HEK293 (cell line): ENCODE data around the gene TRO.

Source experiments
- HOXD13 ChIP-seq: sonication (generic); formaldehyde crosslinking; IDR thresholded peaks from 2 replicates; pipeline ENCODE4 v1.8.0; 2022; ENCODE audit warnings: missing genetic modification reagents, borderline replicate concordance
- PRDM10 ChIP-seq: fragments of 450-650 bp; formaldehyde crosslinking; IDR thresholded peaks from 2 replicates; pipeline ENCODE4 v1.5.1; 2016; ENCODE audit warnings: missing biosample characterization, missing genetic modification characterization
- PRDM4 ChIP-seq: fragments of 450-650 bp; formaldehyde crosslinking; IDR thresholded peaks from 2 replicates; pipeline ENCODE4 v1.5.1; 2017; ENCODE audit warnings: missing biosample characterization, missing genetic modification characterization
- YY1 ChIP-seq: fragments of 450-650 bp; formaldehyde crosslinking; IDR thresholded peaks from 2 replicates; pipeline ENCODE4 v1.5.1; 2018; ENCODE audit warnings: missing biosample characterization, missing genetic modification characterization
- ZFP3 ChIP-seq: fragments of 450-650 bp; formaldehyde crosslinking; IDR thresholded peaks from 2 replicates; pipeline ENCODE4 v1.5.1; 2016; ENCODE audit warnings: low read depth, missing biosample characterization, missing genetic modification characterization
- ZNF16 ChIP-seq: fragments of 450-650 bp; formaldehyde crosslinking; IDR thresholded peaks from 2 replicates; pipeline ENCODE4 v1.5.1; 2016; ENCODE audit warnings: low read depth, missing biosample characterization, missing genetic modification characterization
- ZNF175 ChIP-seq: fragments of 450-650 bp; formaldehyde crosslinking; IDR thresholded peaks from 2 replicates; pipeline ENCODE4 v1.5.1; 2016; ENCODE audit warnings: missing biosample characterization, missing genetic modification characterization
- ZNF274 ChIP-seq, 2 experiments: fragments of 200-500 bp in 1 of 2; fragments of 450-650 bp in 1 of 2; sonication (Bioruptor generic) in 1 of 2; formaldehyde crosslinking in 1 of 2; IDR thresholded peaks; 2 replicates each; pipeline versions ENCODE4 v1.5.1 to v1.6.1; 2014 to 2016; ENCODE audit warnings: borderline replicate concordance in 1 of 2, inconsistent platforms in 1 of 2, low read length in 1 of 2, missing biosample characterization in 1 of 2, missing genetic modification characterization in 1 of 2
- ZNF449 ChIP-seq: fragments of 450-650 bp; formaldehyde crosslinking; IDR thresholded peaks from 2 replicates; pipeline ENCODE4 v1.5.1; 2017; ENCODE audit warnings: missing biosample characterization, mild to moderate bottlenecking, missing genetic modification characterization, moderate library complexity
- ZNF548 ChIP-seq: fragments of 450-650 bp; formaldehyde crosslinking; IDR thresholded peaks from 2 replicates; pipeline ENCODE4 v1.5.1; 2016; ENCODE audit warnings: missing biosample characterization, missing genetic modification characterization
- ZNF571 ChIP-seq: fragments of 450-650 bp; formaldehyde crosslinking; IDR thresholded peaks from 2 replicates; pipeline ENCODE4 v1.5.0; 2017; ENCODE audit warnings: missing biosample characterization, missing genetic modification characterization
- ZNF704 ChIP-seq: fragments of 450-650 bp; formaldehyde crosslinking; IDR thresholded peaks from 2 replicates; pipeline ENCODE4 v1.5.1; 2016; ENCODE audit warnings: missing biosample characterization, missing genetic modification characterization
- TF ChIP-seq, protein P1 (sequence below): fragments of 450-650 bp; formaldehyde crosslinking; IDR thresholded peaks from 2 replicates; pipeline ENCODE4 v1.5.1; 2016; ENCODE audit warnings: missing biosample characterization, missing genetic modification characterization
- TF ChIP-seq, protein P2 (sequence below): fragments of 450-650 bp; formaldehyde crosslinking; IDR thresholded peaks from 2 replicates; pipeline ENCODE4 v1.5.1; 2016; ENCODE audit warnings: missing biosample characterization, missing genetic modification characterization

DNA sequence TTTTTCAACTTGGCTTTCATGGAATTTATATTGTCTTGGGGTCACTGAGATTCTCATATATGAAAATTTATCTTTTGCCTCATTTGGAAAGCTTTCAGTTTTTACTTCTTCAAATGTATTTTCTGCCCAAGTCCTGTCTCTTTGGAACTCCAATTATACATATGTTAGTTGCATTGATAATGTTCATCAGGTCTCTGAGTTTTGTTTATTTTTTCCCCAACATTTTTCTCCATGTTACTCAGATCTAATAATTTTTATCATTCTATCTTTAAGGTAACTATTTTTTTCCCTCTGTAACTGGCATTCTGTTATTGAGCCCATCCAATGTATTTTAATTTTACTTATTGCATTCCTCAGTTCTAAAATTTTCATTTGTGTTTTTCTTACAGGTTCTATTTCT lies 10.7 kb upstream of the TRO start:
- TF ChIP-seq, protein P1, sequence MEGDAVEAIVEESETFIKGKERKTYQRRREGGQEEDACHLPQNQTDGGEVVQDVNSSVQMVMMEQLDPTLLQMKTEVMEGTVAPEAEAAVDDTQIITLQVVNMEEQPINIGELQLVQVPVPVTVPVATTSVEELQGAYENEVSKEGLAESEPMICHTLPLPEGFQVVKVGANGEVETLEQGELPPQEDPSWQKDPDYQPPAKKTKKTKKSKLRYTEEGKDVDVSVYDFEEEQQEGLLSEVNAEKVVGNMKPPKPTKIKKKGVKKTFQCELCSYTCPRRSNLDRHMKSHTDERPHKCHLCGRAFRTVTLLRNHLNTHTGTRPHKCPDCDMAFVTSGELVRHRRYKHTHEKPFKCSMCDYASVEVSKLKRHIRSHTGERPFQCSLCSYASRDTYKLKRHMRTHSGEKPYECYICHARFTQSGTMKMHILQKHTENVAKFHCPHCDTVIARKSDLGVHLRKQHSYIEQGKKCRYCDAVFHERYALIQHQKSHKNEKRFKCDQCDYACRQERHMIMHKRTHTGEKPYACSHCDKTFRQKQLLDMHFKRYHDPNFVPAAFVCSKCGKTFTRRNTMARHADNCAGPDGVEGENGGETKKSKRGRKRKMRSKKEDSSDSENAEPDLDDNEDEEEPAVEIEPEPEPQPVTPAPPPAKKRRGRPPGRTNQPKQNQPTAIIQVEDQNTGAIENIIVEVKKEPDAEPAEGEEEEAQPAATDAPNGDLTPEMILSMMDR (tag by site-specific recombination): no peak
- TF ChIP-seq ZNF548 (tag by site-specific recombination) (no peak), ZNF449 (no peak), ZFP3 (tag by site-specific recombination) (no peak), ZNF16 (no peak), ZNF571 (tag by site-specific recombination) (no peak), PRDM4 (tag by site-specific recombination) (no peak), YY1 (tag by site-specific recombination) (no peak), HOXD13 (no peak), PRDM10 (tag by site-specific recombination) (no peak), ZNF175 (tag by site-specific recombination) (no peak), ZNF704 (tag by site-specific recombination) (no peak), ZNF274 (IDR thresholded peaks at IDR 0.05; ENCODE audit: low read length) (no peak), ZNF274 (tag by site-specific recombination; IDR thresholded peaks at IDR 0.05; ENCODE audit: borderline replicate concordance) (no peak)
- TF ChIP-seq, protein P2, sequence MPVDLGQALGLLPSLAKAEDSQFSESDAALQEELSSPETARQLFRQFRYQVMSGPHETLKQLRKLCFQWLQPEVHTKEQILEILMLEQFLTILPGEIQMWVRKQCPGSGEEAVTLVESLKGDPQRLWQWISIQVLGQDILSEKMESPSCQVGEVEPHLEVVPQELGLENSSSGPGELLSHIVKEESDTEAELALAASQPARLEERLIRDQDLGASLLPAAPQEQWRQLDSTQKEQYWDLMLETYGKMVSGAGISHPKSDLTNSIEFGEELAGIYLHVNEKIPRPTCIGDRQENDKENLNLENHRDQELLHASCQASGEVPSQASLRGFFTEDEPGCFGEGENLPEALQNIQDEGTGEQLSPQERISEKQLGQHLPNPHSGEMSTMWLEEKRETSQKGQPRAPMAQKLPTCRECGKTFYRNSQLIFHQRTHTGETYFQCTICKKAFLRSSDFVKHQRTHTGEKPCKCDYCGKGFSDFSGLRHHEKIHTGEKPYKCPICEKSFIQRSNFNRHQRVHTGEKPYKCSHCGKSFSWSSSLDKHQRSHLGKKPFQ (tag by site-specific recombination): no peak
